C4-2B (cell line): Measurements from ENCODE around the gene HOXA9.

Experiments used
- H3K27ac ChIP-seq: fragments of 450-650 bp; 2 replicates; pipeline ENCODE4 v1.5.1; 2017
- CTCF ChIP-seq: fragments of 450-650 bp; conservative IDR thresholded peaks from 2 replicates; pipeline ENCODE4 v1.5.1; 2017; ENCODE audit warnings: mild to moderate bottlenecking
- ZFX ChIP-seq: fragments of 450-650 bp; IDR thresholded peaks from 2 replicates; pipeline ENCODE4 v1.6.1; 2017

The HOXA9 gene

DNA sequence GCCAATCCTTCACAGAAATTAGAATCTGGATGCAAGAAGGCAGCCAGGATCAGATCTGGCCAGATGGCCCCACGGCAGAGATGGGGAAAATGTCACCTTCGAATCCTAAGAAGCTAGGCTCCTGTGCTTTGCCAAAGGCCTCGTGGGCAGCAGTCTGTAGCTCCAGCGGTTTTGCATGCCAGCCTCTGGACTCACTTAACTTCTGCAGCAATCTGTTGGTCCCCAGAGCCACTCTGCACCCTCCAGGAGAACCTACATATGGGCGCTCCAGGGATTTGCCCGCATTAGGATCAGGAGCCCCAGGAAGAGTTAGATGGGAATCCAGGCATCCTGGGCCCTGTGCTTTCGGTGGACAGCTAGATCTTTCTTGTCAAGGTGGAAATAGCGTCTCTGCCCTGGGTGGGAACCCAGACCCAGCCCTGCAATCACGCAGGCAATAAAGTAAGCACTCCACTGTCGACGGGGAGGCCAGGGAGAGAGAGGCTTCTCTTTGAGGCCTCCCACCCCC is 44.6 kb upstream of the HOXA9 start:
- H3K27ac ChIP-seq, result no peak overlapping the region

DNA sequence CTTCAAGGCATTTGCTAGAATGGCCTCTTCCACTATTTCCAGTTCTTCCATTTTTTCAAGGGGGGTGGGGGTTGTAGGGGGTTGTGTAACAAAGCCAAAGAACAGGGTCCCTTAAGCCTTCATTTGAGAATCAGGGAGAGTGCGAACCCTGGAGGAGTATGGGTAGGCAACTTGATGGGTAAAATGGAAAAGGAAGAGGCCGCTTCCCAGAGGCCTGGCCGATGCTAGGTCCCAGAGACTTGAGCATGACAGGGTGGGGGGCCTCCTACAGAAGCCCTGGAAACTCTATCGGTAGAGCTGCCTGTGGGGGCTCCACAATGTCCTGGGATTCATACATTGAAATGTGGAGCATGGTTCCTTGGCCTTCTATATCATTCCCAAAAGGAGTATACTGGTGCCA is 43.7 kb upstream of the HOXA9 start:
- TF ChIP-seq ZFX, result no peak
- TF ChIP-seq CTCF, result no peak
- no peak overlapping the region for H3K27ac ChIP-seq

More for the DNA sequence above, 44.6 kb upstream of the HOXA9 start:
- no peak for TF ChIP-seq ZFX
- TF ChIP-seq CTCF, result no peak

- TF ChIP-seq CTCF, result no peak
- TF ChIP-seq ZFX, result no peak
- H3K27ac ChIP-seq, result no peak overlapping the region
These were observed 42.1 kb upstream of the HOXA9 start for GRCh38 chr7:27207348-27207985.

DNA sequence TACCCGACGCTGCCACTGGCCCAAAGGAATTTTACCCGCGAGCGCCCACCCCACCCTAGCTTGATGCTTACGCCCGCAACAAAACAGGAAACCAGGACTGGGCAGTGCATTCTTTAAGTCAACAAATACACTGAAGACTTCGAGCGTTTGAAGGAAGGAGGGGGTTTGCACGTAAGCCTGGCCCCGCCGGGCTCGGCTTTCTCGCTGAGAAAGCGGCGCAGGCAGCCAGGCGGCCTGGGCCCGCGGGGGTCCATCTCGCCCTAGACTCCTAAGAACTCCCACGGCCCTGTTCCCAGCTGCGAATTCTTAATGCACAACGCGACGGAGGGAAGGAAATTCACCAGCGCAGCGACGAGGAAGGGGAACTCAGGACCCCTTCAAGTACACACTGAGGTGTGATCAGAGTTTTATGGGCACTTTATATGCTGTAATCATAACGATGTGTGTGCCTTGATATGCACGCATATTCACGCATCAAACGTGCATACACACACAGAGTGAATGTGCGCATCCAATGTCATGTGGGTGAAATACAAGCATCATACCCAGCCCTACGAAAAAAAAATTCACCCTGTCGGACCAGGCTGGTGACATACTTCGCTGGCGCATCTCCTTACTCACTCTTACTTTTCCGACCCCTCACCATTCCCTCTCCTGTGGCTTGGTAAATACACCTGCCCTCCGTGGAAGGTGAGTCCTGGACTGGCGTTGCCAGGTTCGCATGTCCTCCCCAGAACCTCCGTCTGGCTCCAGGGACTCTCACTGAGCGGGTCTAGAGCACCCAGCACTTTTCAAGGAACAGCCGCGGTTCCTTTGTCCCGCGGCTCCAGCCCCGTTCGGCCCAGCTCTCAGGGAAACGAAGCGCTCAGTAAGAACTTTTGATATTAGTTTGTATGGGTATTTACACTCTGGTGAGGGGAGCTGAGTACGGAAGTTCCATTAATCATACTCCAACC is 40.3 kb upstream of the HOXA9 start:
- TF ChIP-seq CTCF, result no peak
- no peak for TF ChIP-seq ZFX
- no peak overlapping the region for H3K27ac ChIP-seq

GRCh38 chr7:27204851-27205322 is 39.5 kb upstream of the HOXA9 start:
- H3K27ac ChIP-seq, result no peak overlapping the region
- TF ChIP-seq ZFX, result no peak
- no peak for TF ChIP-seq CTCF

- no peak overlapping the region for H3K27ac ChIP-seq
- TF ChIP-seq ZFX, result no peak
- no peak for TF ChIP-seq CTCF
These were observed 38.7 kb upstream of the HOXA9 start for GRCh38 chr7:27203964-27204594.
